Putamen (tissue), 1 donor: Measurements from ENCODE around the gene LRAT.
A peak's percentile ranks its signal among the peaks of the same experiment; 100 is the strongest.
"Not testable (repeated sequence)": the region's sequence is repeated elsewhere in the genome, so short reads cannot be mapped to it uniquely, and the experiment has no call there.

Source experiments
- DNase-seq: peaks from one replicate; pipeline ENCODE4 v3.0.0-alpha.2; 2016; ENCODE audit warnings: low spot score

Gene LRAT

DNA sequence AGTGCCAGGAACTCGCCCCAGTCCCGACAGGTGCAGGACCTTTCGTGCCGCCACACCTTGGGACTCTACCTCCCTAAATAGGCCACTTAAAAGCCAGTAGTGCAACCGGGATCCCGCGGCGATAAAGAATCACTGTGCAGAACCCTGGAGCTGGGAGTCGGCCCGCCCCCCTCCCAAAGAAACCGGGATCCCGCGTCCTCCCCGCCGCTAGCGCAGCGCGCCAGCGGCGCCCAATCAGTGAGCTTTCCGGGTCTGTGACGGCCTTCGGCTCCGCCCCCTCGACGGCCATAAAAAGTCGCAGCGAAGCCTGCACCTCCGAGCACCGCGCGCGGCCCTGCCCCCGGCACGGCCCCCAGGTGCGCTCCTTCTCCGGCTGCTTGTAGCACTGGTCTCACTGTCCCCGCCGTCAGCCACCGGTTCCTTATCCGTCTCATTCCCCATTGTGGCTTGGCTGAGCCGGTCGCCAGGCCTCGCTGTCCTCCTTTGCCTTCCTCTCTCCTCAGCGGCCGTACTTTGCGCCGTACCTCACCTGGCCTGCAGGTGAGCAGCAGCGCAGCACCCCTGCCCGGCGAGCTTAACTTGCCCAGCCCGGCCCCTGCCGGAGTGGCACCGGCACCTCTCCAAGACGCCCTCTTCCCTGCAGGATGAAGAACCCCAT lies at the start of gene LRAT:
TSS of gene LRAT (plus strand) at position 318 of the 658 bp plus-strand sequence. CDS start at position 645, 327 bp downstream.
- peak; percentile 16 for DNase-seq

DNA sequence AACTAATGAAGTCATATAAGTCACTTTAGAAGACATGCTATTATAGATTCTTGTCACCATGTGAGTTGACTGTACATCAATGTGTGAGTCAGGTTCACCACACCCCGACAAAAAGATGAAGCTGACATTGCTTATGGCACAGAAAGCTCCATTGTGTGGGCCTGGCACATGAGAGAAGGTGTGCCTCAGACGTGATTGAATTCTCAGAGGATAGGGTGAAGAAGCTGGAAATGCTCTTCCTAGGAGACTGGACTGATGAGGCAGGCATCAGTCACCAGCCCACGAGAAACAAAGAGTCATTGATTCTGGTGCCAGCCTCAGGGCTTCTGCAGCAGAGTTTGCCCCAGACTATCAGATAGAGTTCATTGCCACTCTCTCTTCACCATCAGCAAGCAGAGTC lies 35.9 kb upstream of the LRAT start:
- DNase-seq, result peak; percentile 26

DNA sequence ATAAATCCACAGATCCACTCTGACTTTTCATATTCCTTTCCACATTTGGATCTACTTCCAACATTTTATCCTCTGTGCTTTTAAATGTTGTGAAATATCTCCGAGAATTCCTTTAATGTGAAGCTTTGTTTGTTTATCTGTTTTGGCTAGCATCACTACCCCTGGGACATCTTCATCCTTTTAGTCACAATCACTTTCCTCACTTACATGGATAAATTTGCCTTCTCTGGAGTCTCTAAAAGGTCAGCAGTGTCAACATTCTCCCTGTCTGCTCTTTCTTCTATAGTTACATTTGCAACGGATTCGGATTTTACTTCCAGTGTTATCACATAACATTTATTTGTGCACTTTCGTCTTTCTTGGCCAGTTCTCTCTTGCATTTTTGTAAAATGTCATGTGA lies 34.2 kb upstream of the LRAT start:
- DNase-seq, result no peak

DNA sequence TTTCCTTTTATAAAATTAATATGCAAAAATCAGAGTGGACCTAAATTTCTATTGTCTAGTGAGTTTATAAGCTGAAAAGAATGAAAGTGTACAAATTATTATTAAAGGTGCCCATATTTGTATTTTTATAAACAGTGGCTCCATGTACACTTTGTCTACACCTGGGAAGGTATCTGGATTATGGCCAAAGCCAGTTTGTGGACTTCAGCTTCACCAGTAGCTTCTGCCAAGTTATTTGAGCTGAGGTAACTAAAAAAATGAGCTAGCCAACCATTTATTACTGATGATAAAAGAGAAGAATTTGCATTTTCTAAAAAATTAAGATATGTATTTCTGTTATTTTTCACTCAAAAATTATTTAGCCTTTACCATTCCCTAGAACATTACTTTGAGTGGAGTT lies 32.3 kb upstream of the LRAT start:
- no peak for DNase-seq

DNA sequence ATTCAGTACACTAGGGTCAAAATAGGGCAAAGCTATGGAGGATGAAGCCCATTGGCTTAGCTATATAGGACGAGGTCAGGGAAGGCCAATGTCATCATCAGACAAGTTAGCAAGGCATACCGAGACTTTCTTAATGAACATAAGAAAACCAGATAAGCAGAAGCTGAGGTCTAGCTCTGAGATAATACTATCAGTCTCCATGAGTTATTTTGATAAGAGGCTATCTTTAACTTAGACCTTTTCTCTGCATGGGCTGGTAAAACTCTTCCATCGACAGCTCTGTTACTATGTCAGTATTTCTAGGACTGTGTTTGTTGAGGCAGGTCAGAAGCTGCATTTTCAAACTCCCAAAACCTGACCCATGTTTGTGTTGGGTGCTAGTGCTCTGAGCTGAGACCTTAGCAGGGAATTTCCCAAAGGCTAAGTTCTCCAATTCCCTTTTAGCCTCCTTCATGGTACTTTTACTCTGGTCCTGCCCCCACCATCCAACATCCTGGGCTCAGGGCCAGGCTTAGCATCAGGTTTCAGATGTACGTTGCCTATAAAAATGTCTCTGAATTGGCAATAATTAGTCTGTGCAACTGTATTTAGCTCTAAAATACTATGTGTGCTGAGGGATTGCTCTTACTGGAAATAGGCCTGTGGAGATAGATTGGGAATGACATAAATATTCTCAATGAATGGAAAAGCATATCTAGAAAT lies 29.3 kb upstream of the LRAT start:
- DNase-seq, result no peak

DNA sequence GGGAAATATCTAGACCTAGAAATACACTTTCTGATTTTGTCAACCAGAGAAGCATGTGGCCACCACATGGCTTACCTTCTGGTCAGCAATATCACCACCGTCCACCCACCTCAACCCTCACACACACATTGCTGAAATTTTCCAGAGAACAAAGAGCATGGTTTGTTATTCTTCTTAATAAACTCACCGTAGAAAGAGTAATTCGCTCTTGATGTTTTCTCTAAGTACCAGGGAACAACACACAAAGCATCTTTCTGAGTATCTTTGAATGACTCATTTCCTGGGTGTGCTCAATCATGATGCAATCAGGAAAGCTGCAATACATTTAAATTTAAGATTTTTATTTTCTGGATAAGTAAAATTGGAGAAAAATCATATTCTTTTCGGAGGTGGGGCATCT lies 24.7 kb upstream of the LRAT start:
- no peak for DNase-seq

DNA sequence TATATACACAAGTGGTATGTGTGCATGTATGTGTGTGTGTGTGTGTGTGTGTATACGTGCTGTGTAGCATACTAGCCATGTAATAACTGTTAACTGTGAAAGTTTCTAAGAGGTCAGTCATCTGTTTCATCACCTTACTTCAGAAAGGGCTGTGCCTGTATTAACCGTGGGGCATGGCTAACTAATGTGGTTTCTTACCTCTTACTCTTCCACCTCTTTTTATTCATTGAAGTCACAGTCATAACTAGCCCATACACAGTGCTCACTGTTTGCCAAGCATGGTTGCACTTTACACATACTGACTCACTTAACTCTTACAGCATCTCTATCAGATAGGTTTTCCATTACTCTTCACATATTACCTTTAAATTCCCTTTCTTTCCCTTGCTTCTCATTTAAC lies 23.7 kb upstream of the LRAT start:
- no peak for DNase-seq

DNA sequence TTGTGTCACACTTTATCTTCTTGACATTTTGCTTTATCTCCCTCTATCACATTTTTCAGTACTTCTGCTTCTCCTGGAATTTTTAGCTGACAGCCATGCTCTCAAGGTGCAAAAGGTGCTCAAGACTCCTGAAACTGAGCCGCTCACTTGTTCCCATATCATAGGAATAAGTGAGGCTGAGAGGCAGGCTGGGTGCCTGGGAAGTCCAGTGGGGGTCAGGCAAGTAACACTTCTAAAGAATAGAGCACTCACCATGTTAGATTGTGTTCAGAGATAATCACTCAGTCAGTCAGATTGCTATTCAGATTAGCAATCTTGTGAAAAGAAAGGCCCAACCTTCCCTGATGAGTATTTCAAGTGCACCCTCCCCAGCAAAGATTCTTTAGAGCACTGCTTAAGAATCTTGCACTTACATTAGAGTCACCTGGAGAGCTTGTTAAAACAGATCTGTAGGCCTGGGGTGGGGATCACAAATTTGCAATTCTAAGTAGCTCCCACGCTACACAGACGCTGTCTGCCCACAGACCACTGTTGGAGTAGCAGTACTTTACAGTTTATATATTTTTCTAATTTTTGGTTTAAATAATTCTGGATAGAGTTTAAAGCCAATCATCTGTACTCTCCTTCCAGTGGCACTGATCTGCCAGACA lies 23.1 kb upstream of the LRAT start:
- peak; percentile 13 for DNase-seq

DNA sequence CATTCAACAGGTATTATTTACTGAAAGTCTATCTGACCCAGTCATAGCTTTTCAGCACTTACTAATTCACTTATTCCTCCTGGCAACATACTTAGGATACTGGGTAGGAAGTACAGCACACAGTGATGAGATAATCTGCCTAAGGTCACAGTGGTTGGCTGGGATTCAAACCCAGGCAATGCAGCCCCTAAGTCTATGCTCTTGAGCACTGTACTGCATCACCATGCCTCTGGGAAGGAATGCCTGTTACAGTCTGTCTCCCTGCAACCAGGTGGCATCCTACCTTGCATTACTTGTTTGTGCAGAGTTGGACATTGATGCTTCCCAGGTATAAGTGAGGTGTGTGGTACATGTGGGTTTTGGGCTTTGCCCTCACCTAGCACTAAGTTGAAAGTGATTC lies 21.5 kb upstream of the LRAT start:
- no peak for DNase-seq

DNA sequence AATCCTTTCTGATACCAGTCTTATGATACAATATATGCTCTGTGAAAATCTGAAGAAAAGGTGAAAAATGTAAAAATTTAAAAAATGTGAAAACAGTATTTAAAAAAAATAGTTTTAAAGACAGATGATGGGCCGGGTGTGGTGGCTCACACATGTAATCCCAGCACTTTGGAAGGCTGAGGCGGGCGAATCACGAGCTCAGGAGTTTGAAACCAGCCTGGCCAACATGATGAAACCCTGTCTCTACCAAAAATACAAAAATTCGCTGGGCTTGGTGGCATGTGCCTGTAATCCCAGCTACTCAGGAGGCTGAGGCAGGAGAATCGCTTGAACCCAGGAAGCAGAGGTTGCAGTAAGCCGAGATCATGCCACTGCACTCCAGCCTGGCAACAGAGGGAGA lies 20.2 kb upstream of the LRAT start:
- not testable (repeated sequence) for DNase-seq

DNA sequence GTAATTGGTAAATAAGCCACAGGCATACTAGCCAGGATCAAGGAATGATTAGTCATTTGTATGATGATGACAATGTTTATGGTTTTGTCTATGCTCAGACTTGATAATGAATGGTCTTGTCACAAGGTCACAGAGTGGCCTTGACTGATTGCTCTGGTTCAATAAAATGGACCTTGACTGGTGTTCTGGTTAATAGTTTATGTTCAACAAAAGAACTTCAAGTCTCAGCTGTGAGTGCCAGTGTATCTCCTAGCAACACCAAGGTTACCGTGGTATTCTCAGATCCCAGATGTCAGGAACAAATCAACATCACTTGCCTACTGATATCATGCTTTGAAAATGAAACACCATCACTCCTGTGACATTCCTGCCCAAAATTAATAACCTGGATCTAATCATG lies 16.3 kb upstream of the LRAT start:
- no peak for DNase-seq

DNA sequence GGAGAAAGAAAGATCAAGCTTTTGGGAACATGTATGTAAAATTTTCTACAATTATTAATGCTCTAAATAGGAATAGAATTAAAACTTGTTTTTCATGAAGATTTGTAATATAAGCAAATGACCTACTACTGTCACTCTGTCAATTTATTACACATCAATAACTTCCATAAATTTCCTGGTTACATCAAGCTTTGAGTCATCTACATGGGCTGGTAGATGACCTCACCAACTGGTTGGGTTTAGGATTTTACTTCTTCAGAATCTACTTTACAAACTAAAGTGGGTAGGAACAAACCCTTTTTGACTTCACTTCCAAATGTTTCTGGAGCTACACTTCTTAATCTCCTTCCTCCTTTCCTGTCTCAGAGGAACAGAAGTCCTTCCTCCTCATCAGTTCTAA lies 12.0 kb upstream of the LRAT start:
- no peak for DNase-seq

DNA sequence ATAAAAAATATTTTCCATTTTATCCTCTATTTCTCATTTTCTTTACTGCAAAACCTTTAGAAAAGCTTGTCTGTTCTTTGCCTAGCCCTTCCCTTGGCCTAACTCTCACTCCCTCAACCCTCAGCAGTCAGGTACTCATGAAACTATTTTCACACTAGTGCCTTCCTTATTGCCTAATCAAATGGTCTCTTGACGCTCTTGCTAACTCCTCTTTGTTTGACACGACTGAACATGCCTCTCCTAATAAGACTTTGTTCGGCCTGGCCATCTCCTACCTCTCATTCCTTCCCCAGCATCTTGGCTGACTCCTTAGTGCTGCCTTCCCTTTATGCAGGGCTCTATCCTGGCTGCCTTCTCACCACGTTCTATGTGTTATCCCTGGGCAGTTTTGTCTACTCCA lies 11.1 kb upstream of the LRAT start:
- DNase-seq, result no peak

DNA sequence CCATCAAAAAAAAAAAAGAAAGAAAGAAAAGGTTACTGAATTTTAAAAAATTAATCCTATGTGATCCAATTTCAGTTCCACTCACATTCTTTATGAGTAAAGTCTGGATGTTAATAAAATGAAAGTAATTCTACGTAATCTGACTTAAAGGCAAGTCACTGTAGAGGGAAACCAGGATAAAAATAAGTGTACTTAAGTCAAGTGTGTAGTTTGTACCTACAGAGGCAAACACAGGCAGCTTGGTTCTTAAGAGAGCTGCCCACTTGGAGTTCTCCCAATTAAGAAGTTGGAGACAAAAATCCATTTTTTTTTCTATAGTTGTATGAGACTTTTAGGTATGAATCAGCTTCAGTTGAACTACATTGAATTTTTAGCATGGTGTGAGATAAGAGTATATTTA lies 7.0 kb upstream of the LRAT start:
- DNase-seq, result no peak

DNA sequence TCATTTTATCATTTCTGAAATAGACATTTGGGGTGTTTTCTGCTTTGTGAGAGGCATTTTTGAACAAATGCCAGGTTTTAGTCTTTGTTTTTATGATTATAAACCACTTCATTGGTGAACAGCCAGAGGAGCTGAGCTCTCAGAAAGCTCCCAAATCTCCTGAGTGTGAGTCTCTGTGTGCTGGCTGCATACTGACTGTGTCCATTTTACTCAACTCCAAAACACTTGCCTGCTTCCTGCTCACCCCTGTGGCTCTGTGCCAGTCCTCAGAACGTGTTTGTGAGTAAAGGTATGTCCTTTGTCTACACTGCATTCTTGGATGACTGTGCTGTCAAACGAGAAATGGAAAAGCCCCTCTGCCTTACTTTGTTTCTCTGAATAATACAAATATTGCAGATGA lies 5.4 kb upstream of the LRAT start:
- DNase-seq, result no peak

DNA sequence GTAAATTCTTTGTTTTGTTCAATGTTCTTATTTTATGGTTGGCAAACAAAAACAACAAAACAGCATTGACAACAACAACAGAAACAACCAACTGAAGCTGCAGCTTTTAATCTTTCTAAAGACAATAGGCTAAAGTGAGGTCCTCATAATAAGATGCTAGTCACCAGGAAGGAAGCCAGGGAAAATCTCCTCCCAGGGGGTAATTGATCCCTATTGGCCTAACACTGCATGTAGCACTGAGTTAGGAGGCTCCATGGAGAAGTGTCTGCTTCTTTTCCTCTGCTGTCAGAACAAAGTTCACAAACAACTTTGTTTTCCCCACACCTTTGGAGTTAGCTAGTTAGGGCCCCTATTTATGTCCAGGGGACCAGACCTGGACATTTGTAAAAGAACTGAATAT lies 4.7 kb upstream of the LRAT start:
- no peak for DNase-seq

DNA sequence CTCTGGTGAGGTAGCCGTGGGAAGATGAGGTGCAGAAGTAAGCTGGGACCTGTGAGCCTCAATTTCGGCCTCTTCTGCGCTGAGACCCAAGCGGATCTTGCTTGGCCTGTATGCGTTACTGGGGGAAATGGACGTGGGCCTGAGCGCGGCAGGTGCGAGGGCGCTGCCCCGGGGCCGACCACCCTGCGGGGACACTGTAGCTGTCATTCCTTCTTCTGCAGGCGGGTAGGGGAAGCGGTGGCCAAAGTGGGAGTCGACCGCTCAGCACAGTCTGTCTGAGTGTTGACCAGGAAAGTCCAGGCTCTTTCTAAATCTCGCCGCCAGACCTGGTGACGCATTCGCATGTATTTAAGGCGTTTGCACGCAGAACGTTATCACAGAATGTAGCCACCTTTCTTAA lies 3.3 kb upstream of the LRAT start:
- DNase-seq, result no peak

DNA sequence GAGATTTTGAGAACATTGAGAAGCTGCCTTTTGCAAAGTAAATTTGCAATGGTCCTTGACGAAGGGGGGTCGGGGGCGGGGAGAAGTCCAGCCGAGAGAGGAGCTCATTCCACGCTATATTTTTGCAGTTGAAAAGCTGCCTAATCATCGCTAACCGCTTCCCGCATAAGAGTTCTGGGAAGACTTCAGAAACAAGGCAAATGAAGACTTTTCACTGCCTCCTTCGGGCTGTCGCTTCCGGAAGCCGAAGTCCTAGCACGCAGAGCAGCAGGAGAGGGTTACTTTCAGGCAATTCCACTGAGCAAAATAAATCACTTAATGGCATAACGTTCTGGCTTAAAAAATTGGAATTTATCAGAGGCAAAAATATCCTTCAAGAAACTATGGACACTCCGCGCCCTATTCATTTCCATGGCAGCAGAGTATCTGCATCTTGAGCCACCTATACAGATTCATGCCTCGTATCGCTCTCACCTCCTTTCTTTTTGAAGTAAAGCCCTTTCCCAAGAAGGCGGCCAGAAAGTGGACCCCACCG lies 2.6 kb upstream of the LRAT start:
- DNase-seq, result no peak

DNA sequence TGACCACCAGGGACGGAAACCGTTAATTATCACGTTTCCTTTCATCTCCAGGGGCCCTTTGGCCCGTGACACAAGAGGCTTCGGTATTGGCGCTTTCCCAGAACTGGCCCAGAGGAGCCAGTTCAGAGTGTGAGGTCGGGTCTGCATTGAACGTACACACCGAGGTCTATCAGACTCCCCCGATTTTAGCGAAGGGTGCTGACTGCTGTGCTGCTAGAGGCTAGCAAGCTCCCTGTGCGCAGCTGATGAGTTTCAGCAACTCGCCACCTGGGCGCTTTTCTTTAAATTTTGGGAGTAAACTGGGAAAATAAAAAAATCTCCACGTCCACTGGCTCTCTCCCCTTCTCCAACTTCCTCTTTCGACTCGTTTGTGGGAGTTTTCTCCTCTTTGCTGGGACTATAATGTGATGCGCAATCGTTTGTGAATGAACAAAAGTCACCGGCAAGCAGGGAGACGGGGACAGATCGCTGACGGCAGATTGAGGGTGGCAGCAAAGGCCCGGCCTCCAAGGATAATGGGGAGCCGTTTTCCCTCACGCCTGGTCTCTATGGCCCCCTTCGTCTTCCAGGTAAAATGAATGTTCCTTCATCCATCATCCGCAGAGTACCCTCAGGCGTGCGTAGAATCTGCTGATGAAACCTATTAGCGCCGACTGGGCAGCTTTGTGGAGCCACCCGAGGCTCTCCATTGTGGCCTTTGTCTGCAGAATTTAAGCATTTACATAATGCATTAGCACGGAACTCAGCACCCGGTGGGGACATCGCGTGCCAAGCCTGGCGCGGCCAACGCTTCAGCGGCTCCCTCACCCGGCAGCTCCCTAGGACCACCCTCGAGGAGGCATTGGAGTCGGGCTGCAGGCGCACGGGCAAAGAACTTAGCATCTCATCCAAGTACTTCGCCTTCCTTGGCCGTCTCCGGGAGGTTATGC lies 1.6 kb upstream of the LRAT start:
- DNase-seq, result no peak

DNA sequence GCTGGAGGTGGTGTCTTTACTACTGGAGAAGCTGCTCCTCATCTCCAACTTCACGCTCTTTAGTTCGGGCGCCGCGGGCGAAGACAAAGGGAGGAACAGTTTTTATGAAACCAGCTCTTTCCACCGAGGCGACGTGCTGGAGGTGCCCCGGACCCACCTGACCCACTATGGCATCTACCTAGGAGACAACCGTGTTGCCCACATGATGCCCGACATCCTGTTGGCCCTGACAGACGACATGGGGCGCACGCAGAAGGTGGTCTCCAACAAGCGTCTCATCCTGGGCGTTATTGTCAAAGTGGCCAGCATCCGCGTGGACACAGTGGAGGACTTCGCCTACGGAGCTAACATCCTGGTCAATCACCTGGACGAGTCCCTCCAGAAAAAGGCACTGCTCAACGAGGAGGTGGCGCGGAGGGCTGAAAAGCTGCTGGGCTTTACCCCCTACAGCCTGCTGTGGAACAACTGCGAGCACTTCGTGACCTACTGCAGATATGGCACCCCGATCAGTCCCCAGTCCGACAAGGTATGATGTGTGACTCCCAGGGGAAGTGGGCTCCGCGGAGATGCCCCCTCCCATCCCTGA lies 634 bp downstream of the LRAT start:
- no peak for DNase-seq

DNA sequence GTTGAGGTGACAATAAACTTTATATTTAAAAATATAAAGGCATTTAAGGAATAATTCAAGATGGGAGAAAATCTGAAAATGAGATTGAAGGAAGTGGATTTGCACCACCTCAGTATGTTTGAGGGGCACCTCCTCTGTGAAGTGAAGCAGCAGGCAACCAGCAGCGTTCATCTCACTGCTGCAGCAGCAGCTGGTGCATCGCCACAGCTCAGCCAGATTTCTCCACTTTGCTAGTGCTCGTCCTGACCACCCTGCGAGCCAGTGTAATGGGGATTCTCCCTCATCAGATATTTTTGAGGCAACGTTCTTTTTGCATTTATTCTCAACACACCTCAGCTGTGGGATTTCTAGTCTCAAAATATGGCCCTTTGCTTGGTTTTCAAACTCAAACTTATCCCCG lies 13.9 kb downstream of the LRAT start:
- DNase-seq, result no peak

DNA sequence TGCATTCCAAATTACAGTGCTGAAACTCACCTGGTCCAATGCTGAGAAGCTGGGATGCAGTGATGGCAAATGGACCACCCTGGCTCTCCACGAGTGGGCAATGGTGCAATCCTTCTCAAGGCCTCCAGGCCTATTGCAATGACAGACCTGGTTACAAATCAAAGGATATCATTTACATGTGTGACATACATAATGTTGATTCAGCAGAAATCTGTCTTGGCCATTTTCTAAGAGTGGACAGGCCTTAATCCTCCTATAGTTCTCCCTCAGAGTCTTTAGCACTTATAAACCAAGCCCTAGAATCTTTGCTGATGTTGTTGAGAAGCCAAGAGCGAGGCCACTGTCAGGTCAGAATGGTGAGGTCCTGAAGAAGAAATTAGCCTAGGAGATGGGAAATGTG lies 17.1 kb downstream of the LRAT start:
- no peak for DNase-seq
